WTC11 (cell line): ENCODE measurements around the gene LCT. TPM values are rescaled to one million over a fixed set of nuclear protein-coding genes. Genes with fewer than 3 reads are reported as not detected.

Experiments
- ATAC-seq: fragments of 200-7000 bp; cut with Tn5 transposase; 2 replicates; pipeline ENCODE4 v1.10.0; 2021; ENCODE audit warnings: mild to moderate bottlenecking, moderate library complexity
- CTCF ChIA-PET: fragments of 300-600 bp; sonication (Branson Sonifier 250); formaldehyde crosslinking; loops from one replicate; lab custom pipeline; 2021; ENCODE audit warnings: antibody characterized with exemption; lab: Charles Lee
- POLR2A ChIA-PET: fragments of 350-600 bp; sonication (Branson Sonifier 250); formaldehyde crosslinking; loops from one replicate; lab custom pipeline; 2021; ENCODE audit warnings: antibody characterized with exemption; lab: Charles Lee
- DNase-seq: peaks from one replicate; pipeline ENCODE4 v3.0.0; 2021; ENCODE audit warnings: low spot score
- H3K27ac Mint-ChIP-seq: 2 replicates; pipeline ENCODE4 v1.8.0; 2021; ENCODE audit warnings: mixed read lengths
- H3K27me3 Mint-ChIP-seq: 2 replicates; pipeline ENCODE4 v1.8.0; 2021; ENCODE audit warnings: low read depth, mild to moderate bottlenecking, moderate library complexity, mixed read lengths
- H3K36me3 Mint-ChIP-seq: 2 replicates; pipeline ENCODE4 v1.8.0; 2021; ENCODE audit warnings: mixed read lengths
- H3K4me1 Mint-ChIP-seq: 2 replicates; pipeline ENCODE4 v1.8.0; 2022; ENCODE audit warnings: mixed read lengths
- H3K4me3 Mint-ChIP-seq: 2 replicates; pipeline ENCODE4 v1.8.0; 2021; ENCODE audit warnings: mild to moderate bottlenecking, moderate library complexity, mixed read lengths
- H3K9me3 Mint-ChIP-seq: 2 replicates; pipeline ENCODE4 v1.8.0; 2021; ENCODE audit warnings: mixed read lengths
- CBFB ChIP-seq: sonication (generic); formaldehyde crosslinking; IDR thresholded peaks from 2 replicates; pipeline ENCODE4 v1.8.1; 2022; ENCODE audit warnings: mild to moderate bottlenecking, low read depth, missing genetic modification reagents
- CREM ChIP-seq: sonication (generic); formaldehyde crosslinking; IDR thresholded peaks from 2 replicates; pipeline ENCODE4 v1.8.1; 2022; ENCODE audit warnings: mild to moderate bottlenecking, missing genetic modification reagents, moderate library complexity
- ELF4 ChIP-seq: sonication (generic); formaldehyde crosslinking; IDR thresholded peaks from 2 replicates; pipeline ENCODE4 v1.8.1; 2022; ENCODE audit warnings: low read depth, mild to moderate bottlenecking, moderate library complexity, missing genetic modification reagents
- FOXJ3 ChIP-seq: sonication (generic); formaldehyde crosslinking; IDR thresholded peaks from 2 replicates; pipeline ENCODE4 v1.9.0; 2021; ENCODE audit warnings: missing genetic modification reagents, mild to moderate bottlenecking, borderline replicate concordance
- FOXK1 ChIP-seq: sonication (generic); formaldehyde crosslinking; IDR thresholded peaks from 2 replicates; pipeline ENCODE4 v1.8.0; 2022; ENCODE audit warnings: mild to moderate bottlenecking, moderate library complexity, missing genetic modification reagents
- GABPB1 ChIP-seq: sonication (generic); formaldehyde crosslinking; IDR thresholded peaks from 2 replicates; pipeline ENCODE4 v1.8.1; 2023; ENCODE audit warnings: mild to moderate bottlenecking, missing genetic modification reagents
- KAT7 ChIP-seq: sonication (generic); formaldehyde crosslinking; IDR thresholded peaks from 2 replicates; pipeline ENCODE4 v1.8.1; 2023; ENCODE audit warnings: missing genetic modification reagents, mild to moderate bottlenecking, borderline replicate concordance
- MYBL2 ChIP-seq: sonication (generic); formaldehyde crosslinking; IDR thresholded peaks from 2 replicates; pipeline ENCODE4 v1.8.1; 2023; ENCODE audit warnings: mild to moderate bottlenecking, moderate library complexity, missing genetic modification reagents
- NR3C1 ChIP-seq: sonication (generic); formaldehyde crosslinking; conservative IDR thresholded peaks from 2 replicates; pipeline ENCODE4 v1.8.1; 2023; ENCODE audit warnings: low read depth, mild to moderate bottlenecking, missing genetic modification reagents
- OVOL2 ChIP-seq: fragments of 250-450 bp; sonication (Bioruptor Pico); IDR thresholded peaks from 2 replicates; pipeline ENCODE4 v1.9.0; 2021; ENCODE audit warnings: mild to moderate bottlenecking, borderline replicate concordance
- SMAD4 ChIP-seq: sonication (generic); formaldehyde crosslinking; IDR thresholded peaks from 2 replicates; pipeline ENCODE4 v1.8.0; 2022; ENCODE audit warnings: mild to moderate bottlenecking, missing genetic modification reagents
- SOX15 ChIP-seq: fragments of 250-450 bp; sonication (Bioruptor Pico); IDR thresholded peaks from 2 replicates; pipeline ENCODE4 v1.9.0; 2021; ENCODE audit warnings: mild to moderate bottlenecking
- SP1 ChIP-seq: sonication (generic); formaldehyde crosslinking; conservative IDR thresholded peaks from 2 replicates; pipeline ENCODE4 v1.8.1; 2022; ENCODE audit warnings: missing genetic modification reagents
- TCF7 ChIP-seq: sonication (generic); formaldehyde crosslinking; IDR thresholded peaks from 2 replicates; pipeline ENCODE4 v1.8.0; 2022; ENCODE audit warnings: mild to moderate bottlenecking, low read depth, missing genetic modification reagents, moderate library complexity
- TP53 ChIP-seq: sonication (generic); formaldehyde crosslinking; IDR thresholded peaks from 2 replicates; pipeline ENCODE4 v1.8.1; 2023; ENCODE audit warnings: mild to moderate bottlenecking, missing genetic modification reagents
- ZNF423 ChIP-seq: fragments of 250-450 bp; sonication (Bioruptor Pico); IDR thresholded peaks from 2 replicates; pipeline ENCODE4 v2.1.2; 2022; ENCODE audit warnings: mild to moderate bottlenecking, moderate library complexity
- total RNA-seq: library from RNA; stranded (reverse); gene quantifications from 3 replicates; pipeline ENCODE4 v1.2.3, GENCODE V29; 2021
- TF ChIP-seq, protein P1 (sequence below): sonication (generic); formaldehyde crosslinking; IDR thresholded peaks from 2 replicates; pipeline ENCODE4 v1.8.0; 2023; ENCODE audit warnings: missing genetic modification reagents
- TF ChIP-seq, protein P2 (sequence below): fragments of 250-450 bp; sonication (Bioruptor Pico); IDR thresholded peaks from 2 replicates; pipeline ENCODE4 v2.1.2; 2022; ENCODE audit warnings: mild to moderate bottlenecking, moderate library complexity
- TF ChIP-seq, protein P3 (sequence below): fragments of 250-450 bp; sonication (Bioruptor Pico); IDR thresholded peaks from 2 replicates; pipeline ENCODE4 v1.9.0; 2021; ENCODE audit warnings: mild to moderate bottlenecking
- TF ChIP-seq, protein P4 (sequence below): sonication (generic); formaldehyde crosslinking; IDR thresholded peaks from 2 replicates; pipeline ENCODE4 v1.8.1; 2023; ENCODE audit warnings: mild to moderate bottlenecking, missing genetic modification reagents, moderate library complexity
- TF ChIP-seq, protein P5 (sequence below): sonication (generic); formaldehyde crosslinking; IDR thresholded peaks from 2 replicates; pipeline ENCODE4 v1.8.1; 2023; ENCODE audit warnings: mild to moderate bottlenecking, moderate library complexity, missing genetic modification reagents
- TF ChIP-seq, protein P6 (sequence below): sonication (generic); formaldehyde crosslinking; IDR thresholded peaks from 2 replicates; pipeline ENCODE4 v1.8.1; 2022; ENCODE audit warnings: low read depth, missing genetic modification reagents, borderline replicate concordance
- TF ChIP-seq, protein P7 (sequence below): sonication (generic); formaldehyde crosslinking; IDR thresholded peaks from 2 replicates; pipeline ENCODE4 v1.8.0; 2022; ENCODE audit warnings: mild to moderate bottlenecking, missing genetic modification reagents

The LCT gene
- total RNA-seq, 1 experiment from 2014 or later = 0.02 TPM

DNA sequence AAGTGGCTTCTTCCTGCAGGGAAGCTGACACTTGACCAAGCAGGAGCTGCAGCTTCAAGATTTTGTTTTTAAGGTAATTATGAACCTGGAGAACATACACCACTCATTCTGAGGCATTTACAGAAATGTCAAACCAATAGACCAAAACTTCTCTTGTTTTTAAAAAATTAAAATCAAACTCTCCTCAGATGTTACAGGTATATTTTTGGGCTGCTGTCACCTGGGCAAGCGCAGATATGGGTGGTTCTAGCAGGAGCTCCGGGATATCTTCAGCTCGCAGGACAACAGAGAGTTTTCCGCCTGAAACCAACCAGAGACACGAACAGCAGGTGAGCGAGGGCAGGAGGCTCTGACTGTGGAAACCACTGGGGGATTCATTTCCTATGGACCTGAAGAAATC is 4.1 kb downstream of the LCT start:
- no peaks in the 10 kb centered on the region for H3K36me3 Mint-ChIP-seq
- H3K9me3 Mint-ChIP-seq = peaks cover 4% of the 10 kb centered on the region
- CTCF ChIA-PET = interaction anchor here (2.2 kb wide), 1 partner anchor 35 kb away, joined by 9 read pairs; no protein-coding TSS in a partner anchor
- H3K27me3 Mint-ChIP-seq = no peaks in the 10 kb centered on the region; the same call in 1 of the 2 replicates
- H3K4me3 Mint-ChIP-seq = no peak overlapping the region
- POLR2A ChIA-PET = interaction anchor here (0.6 kb wide), 1 partner anchor 553 kb away, joined by 3 read pairs; no protein-coding TSS in a partner anchor
- ATAC-seq (no peak), DNase-seq (no peak)
- H3K27ac Mint-ChIP-seq = no peak overlapping the region
- no peaks in the 10 kb centered on the region for H3K4me1 Mint-ChIP-seq
- TF ChIP-seq KAT7 (CRISPR knock-in tag) (no peak), SP1 (no peak), FOXJ3 (CRISPR knock-in tag) (no peak), MYBL2 (CRISPR knock-in tag) (no peak), CREM (CRISPR knock-in tag) (no peak)
- TF ChIP-seq, all 79 proteins: peak for 0

DNA sequence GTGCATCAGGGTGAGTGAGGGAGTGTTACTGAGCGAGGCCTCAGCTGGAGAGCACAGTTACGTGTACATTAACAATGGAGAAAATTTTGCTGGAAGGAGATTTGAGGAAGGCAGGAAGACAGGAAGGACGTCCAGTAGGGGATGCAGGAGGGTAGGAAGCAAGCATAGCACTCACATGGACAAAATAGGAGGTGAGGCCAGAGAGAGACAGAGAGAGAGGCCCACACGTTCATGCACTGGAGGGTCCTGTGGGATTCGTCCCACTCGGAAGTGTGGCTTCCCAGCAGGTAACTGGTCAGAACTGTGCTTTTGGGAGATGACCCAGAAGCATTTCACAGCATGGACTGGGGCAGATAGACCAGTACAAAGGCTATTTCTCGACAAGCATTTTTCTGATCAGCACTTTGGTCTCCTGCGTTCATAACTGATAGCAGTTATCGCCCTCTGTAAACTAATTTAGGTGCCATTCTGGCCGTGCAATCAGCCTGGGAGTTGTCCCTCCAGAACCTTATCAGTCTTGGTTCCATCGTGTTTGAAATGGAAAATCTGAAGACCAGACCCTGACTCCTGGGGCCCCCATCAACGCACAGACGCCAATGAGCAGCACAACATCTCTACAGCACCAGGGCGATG is 5.7 kb downstream of the LCT start:
- Mint-ChIP-seq H3K4me1 (no peaks in the 10 kb centered on the region), H3K4me3 (no peak overlapping the region), H3K27me3 (no peaks in the 10 kb centered on the region; the same call in 1 of the 2 replicates), H3K27ac (no peak overlapping the region), H3K9me3 (peaks cover 4% of the 10 kb centered on the region), H3K36me3 (no peaks in the 10 kb centered on the region)
- POLR2A ChIA-PET = no interaction called here
- no peak for DNase-seq
- CTCF ChIA-PET = no interaction called here
- TF ChIP-seq SOX15 (CRISPR knock-in tag) = no peak
- TF ChIP-seq, protein P1, sequence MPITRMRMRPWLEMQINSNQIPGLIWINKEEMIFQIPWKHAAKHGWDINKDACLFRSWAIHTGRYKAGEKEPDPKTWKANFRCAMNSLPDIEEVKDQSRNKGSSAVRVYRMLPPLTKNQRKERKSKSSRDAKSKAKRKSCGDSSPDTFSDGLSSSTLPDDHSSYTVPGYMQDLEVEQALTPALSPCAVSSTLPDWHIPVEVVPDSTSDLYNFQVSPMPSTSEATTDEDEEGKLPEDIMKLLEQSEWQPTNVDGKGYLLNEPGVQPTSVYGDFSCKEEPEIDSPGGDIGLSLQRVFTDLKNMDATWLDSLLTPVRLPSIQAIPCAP = no peak
- TF ChIP-seq NR3C1 = no peak
- TF ChIP-seq CBFB (CRISPR knock-in tag) = no peak
- TF ChIP-seq, protein P2, sequence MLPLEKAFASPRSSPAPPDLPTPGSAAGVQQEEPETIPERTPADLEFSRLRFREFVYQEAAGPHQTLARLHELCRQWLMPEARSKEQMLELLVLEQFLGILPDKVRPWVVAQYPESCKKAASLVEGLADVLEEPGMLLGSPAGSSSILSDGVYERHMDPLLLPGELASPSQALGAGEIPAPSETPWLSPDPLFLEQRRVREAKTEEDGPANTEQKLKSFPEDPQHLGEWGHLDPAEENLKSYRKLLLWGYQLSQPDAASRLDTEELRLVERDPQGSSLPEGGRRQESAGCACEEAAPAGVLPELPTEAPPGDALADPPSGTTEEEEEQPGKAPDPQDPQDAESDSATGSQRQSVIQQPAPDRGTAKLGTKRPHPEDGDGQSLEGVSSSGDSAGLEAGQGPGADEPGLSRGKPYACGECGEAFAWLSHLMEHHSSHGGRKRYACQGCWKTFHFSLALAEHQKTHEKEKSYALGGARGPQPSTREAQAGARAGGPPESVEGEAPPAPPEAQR (CRISPR knock-in tag) = no peak
- no peak for TF ChIP-seq OVOL2 (CRISPR knock-in tag)
- TF ChIP-seq, protein P3, sequence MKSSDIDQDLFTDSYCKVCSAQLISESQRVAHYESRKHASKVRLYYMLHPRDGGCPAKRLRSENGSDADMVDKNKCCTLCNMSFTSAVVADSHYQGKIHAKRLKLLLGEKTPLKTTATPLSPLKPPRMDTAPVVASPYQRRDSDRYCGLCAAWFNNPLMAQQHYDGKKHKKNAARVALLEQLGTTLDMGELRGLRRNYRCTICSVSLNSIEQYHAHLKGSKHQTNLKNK (CRISPR knock-in tag) = no peak
- TF ChIP-seq, protein P4, sequence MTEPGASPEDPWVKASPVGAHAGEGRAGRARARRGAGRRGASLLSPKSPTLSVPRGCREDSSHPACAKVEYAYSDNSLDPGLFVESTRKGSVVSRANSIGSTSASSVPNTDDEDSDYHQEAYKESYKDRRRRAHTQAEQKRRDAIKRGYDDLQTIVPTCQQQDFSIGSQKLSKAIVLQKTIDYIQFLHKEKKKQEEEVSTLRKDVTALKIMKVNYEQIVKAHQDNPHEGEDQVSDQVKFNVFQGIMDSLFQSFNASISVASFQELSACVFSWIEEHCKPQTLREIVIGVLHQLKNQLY (CRISPR knock-in tag) = no peak
- TF ChIP-seq, protein P5, sequence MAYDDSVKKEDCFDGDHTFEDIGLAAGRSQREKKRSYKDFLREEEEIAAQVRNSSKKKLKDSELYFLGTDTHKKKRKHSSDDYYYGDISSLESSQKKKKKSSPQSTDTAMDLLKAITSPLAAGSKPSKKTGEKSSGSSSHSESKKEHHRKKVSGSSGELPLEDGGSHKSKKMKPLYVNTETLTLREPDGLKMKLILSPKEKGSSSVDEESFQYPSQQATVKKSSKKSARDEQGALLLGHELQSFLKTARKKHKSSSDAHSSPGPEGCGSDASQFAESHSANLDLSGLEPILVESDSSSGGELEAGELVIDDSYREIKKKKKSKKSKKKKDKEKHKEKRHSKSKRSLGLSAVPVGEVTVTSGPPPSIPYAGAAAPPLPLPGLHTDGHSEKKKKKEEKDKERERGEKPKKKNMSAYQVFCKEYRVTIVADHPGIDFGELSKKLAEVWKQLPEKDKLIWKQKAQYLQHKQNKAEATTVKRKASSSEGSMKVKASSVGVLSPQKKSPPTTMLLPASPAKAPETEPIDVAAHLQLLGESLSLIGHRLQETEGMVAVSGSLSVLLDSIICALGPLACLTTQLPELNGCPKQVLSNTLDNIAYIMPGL (CRISPR knock-in tag) = no peak
- TF ChIP-seq GABPB1 (CRISPR knock-in tag) = no peak
- TF ChIP-seq TCF7 (CRISPR knock-in tag) = no peak
- no peak for TF ChIP-seq ZNF423
- TF ChIP-seq, protein P6, sequence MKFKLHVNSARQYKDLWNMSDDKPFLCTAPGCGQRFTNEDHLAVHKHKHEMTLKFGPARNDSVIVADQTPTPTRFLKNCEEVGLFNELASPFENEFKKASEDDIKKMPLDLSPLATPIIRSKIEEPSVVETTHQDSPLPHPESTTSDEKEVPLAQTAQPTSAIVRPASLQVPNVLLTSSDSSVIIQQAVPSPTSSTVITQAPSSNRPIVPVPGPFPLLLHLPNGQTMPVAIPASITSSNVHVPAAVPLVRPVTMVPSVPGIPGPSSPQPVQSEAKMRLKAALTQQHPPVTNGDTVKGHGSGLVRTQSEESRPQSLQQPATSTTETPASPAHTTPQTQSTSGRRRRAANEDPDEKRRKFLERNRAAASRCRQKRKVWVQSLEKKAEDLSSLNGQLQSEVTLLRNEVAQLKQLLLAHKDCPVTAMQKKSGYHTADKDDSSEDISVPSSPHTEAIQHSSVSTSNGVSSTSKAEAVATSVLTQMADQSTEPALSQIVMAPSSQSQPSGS (CRISPR knock-in tag) = no peak
- no peak for TF ChIP-seq CREM (CRISPR knock-in tag)
- TF ChIP-seq, protein P7, sequence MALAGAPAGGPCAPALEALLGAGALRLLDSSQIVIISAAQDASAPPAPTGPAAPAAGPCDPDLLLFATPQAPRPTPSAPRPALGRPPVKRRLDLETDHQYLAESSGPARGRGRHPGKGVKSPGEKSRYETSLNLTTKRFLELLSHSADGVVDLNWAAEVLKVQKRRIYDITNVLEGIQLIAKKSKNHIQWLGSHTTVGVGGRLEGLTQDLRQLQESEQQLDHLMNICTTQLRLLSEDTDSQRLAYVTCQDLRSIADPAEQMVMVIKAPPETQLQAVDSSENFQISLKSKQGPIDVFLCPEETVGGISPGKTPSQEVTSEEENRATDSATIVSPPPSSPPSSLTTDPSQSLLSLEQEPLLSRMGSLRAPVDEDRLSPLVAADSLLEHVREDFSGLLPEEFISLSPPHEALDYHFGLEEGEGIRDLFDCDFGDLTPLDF = no peak
- TF ChIP-seq FOXK1 (CRISPR knock-in tag) = no peak
- TF ChIP-seq SMAD4 (CRISPR knock-in tag) = no peak
- no peak for TF ChIP-seq TP53
- TF ChIP-seq ELF4 (CRISPR knock-in tag) = no peak
- ATAC-seq = no peak
